Esophagus mucosa (tissue), 1 donor: ENCODE results near the gene LRP1B. TPM values are rescaled to one million over a fixed set of nuclear protein-coding genes. Genes with fewer than 3 reads are reported as not detected.
"Not testable (repeated sequence)": the region's sequence is repeated elsewhere in the genome, so short reads cannot be mapped to it uniquely, and the experiment has no call there.

Source experiments
- ATAC-seq: fragments of 200-7000 bp; cut with Tn5 transposase; one replicate; pipeline ENCODE4 v1.9.1; 2020
- total RNA-seq: library from RNA; stranded (reverse); gene quantifications from one replicate; pipeline ENCODE4 v1.2.4, GENCODE V29; 2023
- donor health status: DM: yes; HTN: yes; CAD: no.

Gene LRP1B
- total RNA-seq, 1 donor from 2014 or later, result 0.40 TPM

GRCh38 chr2:140990416-140990815, 1140.4 kb downstream of the LRP1B start:
- no peak for ATAC-seq

DNA sequence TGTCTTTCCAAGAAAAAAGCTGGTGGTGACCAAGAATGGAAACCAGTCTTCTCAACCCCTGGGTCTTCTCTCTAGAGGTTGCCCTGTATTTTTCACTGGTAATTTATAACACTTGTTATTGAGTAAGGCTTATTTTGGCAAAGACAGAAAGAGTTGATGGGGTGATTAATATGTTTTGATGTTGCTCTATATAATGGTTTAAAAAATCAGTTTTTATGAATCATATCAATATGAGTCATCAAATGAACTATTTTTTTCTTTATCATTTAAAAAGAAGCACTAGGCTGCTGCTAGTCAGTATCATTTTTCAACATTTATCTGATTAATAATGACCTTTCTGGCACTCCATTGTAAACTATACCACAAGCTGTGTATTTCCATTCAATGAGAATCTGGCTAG, 1142.2 kb downstream of the LRP1B start:
- ATAC-seq, result no peak

DNA sequence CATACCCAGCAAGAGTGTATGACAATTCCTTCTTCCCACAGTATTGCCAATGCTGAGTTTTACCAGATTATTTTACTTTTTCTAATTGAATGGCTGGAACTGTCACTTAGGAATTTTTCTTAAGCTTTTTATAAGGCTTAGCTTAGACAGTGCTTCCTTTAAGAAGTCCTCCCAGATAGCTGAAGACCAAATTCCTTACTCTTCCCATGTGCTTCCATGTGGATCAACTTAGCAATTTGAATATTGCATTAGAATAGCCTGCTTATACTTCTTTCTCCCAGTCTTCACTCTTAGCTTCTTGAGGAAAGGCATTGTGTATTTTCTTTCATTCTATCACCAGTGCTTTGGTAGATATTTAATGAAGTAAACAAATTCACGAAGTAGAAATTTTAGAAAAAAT, 1144.4 kb downstream of the LRP1B start:
- no peak for ATAC-seq

GRCh38 chr2:140975237-140975636, 1155.6 kb downstream of the LRP1B start:
- ATAC-seq, result no peak

- ATAC-seq, result no peak
Observed at GRCh38 chr2:140972724-140973123, 1158.1 kb downstream of the LRP1B start.

DNA sequence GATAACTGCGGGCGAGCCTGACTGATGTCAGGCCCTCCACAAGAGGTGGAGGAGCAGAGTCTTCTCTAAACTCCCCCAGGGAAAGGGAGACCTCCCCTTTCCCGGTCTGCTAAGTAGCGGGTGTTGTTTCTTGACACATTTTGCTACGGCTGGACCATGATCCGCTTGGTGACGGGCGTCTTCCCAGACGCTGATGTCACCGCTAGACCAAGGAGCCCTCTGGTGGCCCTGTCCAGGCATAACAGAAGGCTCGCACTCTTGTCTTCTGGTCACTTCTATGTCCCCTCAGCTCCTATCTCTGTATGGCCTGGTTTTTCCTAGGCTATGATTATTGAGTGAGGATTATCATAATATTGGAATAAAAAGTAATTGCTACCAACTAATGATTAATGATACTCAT, 1166.5 kb downstream of the LRP1B start:
- ATAC-seq, result not testable (repeated sequence)

- ATAC-seq, result no peak
Observed at GRCh38 chr2:140949932-140950331, 1180.9 kb downstream of the LRP1B start.

DNA sequence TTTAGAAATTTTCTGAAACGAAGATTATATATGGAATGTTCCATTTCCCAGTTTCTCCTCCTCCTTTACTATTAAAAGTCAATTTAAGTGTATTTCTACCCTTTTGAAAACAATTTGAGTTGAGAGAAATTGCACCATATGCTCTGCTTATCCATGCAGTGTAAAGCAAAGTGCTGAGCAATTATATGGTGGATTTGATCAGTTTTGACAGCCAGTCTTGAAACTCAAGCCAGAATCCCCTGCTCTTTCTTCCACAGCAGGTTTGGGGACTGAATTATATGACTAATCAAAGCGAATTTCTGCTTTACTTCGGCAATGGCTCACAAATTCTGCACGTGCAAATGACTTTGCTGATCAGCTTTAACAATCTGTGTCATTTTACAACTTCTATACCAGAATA, 1183.6 kb downstream of the LRP1B start:
- no peak for ATAC-seq

- ATAC-seq, result no peak
Observed at GRCh38 chr2:140943867-140944266, 1186.9 kb downstream of the LRP1B start.

GRCh38 chr2:140942284-140942683, 1188.5 kb downstream of the LRP1B start:
- no peak for ATAC-seq

DNA sequence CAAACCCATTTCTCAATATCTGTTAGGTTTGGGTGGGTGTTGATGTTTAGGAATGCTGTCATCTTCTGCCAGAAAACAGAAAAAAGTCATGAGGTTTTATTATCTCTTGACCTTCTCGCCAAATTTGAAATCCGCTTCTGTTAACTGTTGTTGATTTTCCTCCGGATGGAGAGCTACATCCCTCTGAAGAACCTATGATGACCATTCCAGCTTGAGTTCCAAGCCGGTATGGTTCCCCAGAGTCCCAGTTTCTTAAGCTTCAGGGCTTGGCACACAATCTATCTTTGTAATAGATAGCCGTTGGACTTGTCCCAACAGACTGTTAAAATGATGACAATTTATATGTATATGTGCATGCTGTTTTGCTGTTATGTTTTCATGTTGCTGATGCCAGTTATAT, 1201.0 kb downstream of the LRP1B start:
- no peak for ATAC-seq

GRCh38 chr2:140918426-140918825, 1212.4 kb downstream of the LRP1B start:
- no peak for ATAC-seq

- ATAC-seq, result no peak
Observed at GRCh38 chr2:140916410-140916809, 1214.4 kb downstream of the LRP1B start.

DNA sequence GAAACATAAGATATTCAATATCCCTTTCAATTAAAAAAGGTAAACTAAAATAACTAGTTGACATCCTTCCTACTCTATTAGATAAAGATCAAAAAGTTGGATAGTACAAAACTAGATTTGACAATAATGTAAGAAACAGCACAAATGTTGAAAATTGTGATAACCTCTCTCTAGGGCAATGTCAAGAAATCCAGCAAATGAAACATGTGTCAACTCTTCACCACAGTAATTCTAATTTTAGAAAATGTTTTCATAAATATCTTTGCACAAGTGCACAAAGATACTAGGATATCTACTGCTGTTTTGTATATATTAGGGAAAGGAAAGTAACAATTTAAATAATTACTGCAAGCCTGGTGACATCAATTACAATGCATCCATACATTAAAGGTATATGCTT, 1220.1 kb downstream of the LRP1B start:
- no peak for ATAC-seq

- no peak for ATAC-seq
Observed at GRCh38 chr2:140905083-140905781, 1225.6 kb downstream of the LRP1B start.

DNA sequence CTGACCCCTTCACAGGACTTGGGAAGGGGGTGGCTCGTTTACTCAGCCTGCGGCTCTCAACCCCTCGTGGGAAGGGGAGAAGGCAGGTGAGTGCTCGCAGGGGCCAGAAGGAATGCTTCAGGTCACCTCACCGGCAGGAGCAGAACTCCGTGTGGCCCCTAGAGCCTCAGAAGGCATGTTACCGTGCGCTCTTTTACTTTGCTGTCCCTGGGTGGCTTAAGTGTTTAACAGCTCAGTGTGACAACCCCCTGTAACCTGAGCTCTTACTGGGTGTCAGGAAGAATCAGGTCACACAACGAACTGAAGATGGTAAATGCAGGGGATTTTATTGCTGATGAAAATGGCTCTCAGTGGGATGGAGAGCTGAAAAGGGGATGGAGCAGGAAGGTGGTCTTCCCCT, 1235.4 kb downstream of the LRP1B start:
- no peak for ATAC-seq

DNA sequence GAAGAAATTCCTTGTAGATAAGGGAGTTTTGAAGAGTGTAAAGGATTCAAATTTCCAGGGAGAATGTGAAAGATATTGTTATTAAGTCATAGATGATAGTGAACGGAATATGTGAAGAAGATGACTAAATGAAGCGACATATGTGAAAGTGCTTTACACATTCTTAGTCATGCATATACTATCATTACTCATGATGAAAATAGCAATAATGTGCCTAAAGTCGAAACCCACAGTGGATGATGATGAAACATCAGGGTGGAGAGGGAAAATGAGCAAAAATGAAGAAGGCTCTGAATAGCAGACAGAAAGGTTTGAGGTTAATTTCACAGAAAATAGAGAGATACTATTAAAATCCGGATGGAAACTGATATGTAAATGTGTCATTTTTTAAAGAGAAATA, 1237.1 kb downstream of the LRP1B start:
- ATAC-seq, result no peak

- ATAC-seq, result no peak
Observed at GRCh38 chr2:140892911-140893637, 1237.7 kb downstream of the LRP1B start.

- no peak for ATAC-seq
Observed at GRCh38 chr2:140892436-140892835, 1238.4 kb downstream of the LRP1B start.

- no peak for ATAC-seq
Observed at GRCh38 chr2:140891614-140892212, 1239.1 kb downstream of the LRP1B start.

GRCh38 chr2:140882671-140883620, 1247.9 kb downstream of the LRP1B start:
- ATAC-seq, result no peak

- no peak for ATAC-seq
Observed at GRCh38 chr2:140880573-140880972, 1250.2 kb downstream of the LRP1B start.

GRCh38 chr2:140876015-140876414, 1254.8 kb downstream of the LRP1B start:
- ATAC-seq, result no peak
